GM12801 (cell line): ENCODE results near the gene IL17F.

ENCODE experiments used
- CTCF ChIP-seq: IDR thresholded peaks from one replicate; pipeline ENCODE4 v1.5.1; 2011; ENCODE audit warnings: control low read depth; ENCODE audit not compliant: insufficient read length; ENCODE audit errors: extremely low read depth

IL17F gene

DNA sequence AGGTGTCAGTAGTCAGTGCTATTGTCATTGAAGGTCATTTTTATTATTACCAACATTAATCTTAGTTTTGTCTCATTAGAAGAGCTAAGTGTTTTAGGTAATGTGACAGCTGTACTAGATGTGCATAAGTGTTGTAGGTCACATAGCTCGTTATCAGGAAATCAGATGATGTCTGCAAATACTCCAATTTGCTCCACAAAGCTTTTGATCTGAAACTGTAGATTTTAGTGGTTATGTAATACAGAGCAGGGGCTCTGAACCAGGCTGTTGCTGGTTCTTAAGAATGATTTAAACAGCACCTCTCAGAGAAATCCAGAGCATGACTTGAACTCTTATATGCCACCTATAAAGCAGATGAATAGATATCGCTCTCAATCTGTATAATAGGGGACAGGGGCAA, 2.5 kb downstream of the IL17F start:
- TF ChIP-seq CTCF: no peak

DNA sequence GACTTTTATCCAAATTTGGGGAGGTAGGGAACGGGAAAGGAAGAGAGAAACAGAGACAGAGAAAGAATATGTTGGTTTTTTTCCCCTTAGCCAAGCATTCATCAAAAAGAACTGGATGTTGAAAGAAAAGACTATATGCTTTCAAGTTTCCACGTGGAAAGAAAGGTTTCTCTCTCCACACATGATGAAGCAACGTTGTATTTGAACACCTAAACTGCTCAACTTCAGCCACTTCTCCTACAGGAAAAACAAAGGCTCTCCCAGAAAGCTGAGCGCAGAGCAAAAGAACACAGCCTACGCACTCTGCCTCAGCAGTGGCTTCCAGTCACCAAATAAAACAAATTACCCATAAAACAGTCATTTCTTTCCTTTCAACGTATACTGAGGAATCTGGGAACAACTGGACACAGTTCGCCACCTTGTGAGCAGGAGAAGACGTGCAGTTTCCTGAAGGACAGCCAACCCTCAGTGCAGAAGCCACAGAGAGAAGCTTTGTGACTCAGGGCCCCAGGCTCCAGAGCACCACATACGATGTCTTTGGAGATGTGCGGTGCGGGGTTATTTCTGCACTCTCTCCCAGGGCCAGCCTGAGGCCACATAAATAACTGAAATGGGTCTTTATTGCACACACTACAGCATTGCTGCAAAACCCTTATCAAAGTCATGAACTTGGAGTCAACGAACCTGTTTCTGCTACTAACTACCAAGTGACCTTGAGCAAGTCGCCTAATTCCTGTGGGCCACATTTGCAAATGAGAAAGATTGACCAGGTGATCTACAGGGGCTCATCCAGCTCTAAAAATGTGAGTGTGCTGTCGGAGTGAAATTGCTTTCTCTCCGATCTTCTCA, 10.1 kb downstream of the IL17F start:
- no peak for TF ChIP-seq CTCF

DNA sequence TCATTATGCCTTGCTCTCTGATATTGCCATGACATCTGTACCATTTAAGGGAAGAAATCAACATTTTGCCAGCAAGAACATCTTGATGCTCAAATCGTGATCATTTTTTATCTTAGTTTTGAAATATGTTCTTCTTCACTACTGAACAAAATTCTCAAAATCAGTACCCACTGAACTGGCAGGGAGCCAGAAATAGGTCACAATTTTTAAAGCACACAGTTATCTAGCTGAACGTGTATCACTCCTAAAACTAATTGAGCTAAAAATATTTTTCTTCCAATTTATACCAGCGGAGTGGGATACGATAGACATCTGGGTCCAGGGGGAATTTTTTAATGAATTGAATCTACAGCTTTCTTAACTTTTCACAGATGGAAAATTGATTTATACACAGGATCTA, 11.3 kb downstream of the IL17F start:
- TF ChIP-seq CTCF: no peak

DNA sequence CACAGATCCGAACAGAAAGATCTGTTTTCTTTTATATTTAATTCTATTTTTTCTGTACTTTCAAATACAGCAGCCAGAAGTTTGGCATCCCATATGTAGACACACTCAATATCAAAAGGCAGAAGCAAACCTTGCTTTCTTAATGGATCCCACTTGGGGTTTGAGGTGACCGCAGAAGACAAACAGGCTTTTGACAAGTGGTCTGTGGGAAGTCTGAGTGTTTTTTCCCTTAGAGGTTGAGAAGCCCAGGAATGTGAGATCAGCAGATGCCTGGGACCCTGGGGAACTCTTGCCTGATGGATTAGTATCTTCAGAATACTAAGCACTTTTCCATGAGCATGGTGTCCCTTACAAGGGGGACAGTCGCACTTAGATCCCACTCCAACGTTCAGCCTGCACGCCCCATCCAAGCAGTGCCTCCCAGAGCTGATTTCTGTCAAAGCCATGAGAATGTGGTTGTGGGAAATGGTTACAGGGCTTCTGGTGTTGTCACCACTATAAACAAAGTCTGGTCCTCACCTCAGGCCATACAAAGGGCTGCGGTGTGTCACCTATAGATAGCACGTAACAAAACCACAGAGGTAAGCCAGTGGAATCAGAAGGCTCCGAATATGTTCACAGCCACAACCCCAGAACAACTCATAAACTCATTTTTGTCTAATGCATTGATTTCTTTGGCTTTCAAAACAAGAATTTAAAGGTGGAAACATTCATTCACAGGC, 12.7 kb downstream of the IL17F start:
- no peak for TF ChIP-seq CTCF

- no peak for TF ChIP-seq CTCF
Observed at GRCh38 chr6:52230685-52231084, 13.6 kb downstream of the IL17F start.

DNA sequence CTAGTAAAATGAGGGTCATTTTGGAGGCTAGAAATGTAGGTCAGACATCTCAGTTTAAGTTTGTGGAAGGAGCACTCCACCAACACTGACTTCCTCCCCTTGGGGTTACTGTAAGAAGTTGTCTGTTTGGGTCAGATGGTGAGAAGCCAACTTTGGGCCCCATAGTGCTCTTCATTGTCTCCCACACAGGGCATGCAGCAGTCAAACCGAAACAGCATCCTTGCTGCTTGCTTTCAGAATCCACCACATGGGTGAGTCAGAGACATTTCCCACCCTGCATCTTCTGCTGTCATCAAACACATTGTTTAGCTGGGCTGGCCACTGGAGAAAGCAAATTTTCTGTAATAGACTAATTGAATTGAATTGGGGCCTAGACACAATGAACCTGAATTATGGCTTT, 16.8 kb downstream of the IL17F start:
- TF ChIP-seq CTCF: no peak

DNA sequence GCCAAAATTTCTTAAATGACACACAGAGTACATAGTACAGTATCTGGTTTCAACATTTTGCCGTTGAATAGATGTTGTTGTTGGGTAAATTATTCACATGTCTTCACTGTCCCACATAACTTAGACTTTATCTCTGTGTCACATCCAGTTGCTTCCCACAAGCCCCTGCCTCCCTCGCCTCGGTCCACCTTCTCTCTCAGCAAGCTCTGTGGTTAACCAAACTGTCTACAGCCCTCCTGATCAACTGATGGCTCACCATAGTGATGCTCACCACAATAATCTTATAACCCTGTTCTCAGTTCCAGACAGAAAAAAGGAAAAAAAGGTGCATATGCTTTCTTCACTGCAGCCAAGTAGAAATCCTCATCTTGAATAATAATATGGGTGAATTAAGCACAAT, 23.0 kb downstream of the IL17F start:
- TF ChIP-seq CTCF: no peak
